ENCODE results near the gene CDH8. TPM values are rescaled to one million over a fixed set of nuclear protein-coding genes. Genes with fewer than 3 reads are reported as not detected.
A peak's percentile ranks its signal among the peaks of the same experiment; 100 is the strongest.

Gene CDH8
- total RNA-seq, 1 experiment from 2014 or later = 5.7 TPM

GRCh38 chr16:61987474-61988012 lies 48.7 kb downstream of the CDH8 start:
- DNase-seq (no peak), ATAC-seq (no peak)
- Histone ChIP-seq H3K9me2 (replicated peaks; ENCODE audit: low read length) (no peaks in the 10 kb centered on the region), H3K9me3 (ENCODE audit: low read length) (no peaks in the 10 kb centered on the region), H2AFZ (ENCODE audit: low read length) (no peak overlapping the region), H3F3A (ENCODE audit: low read length, unreplicated experiment) (no peaks in the 10 kb centered on the region), H3K36me3 (ENCODE audit: low read depth, low read length) (no peaks in the 10 kb centered on the region), H3K4me1 (ENCODE audit: insufficient read depth, low read length) (no peaks in the 10 kb centered on the region), H3K4me3 (ENCODE audit: low read length) (no peak overlapping the region), H3K9ac (ENCODE audit: low read length) (no peak overlapping the region), H3K79me2 (ENCODE audit: low read length) (no peaks in the 10 kb centered on the region), H3K27me3 (ENCODE audit: low read length) (peaks cover 29% of the 10 kb centered on the region; the same call in 1 of the 2 replicates), H3K4me2 (ENCODE audit: low read length) (no peak overlapping the region), H4K20me1 (ENCODE audit: low read length) (no peaks in the 10 kb centered on the region), H3K27ac (ENCODE audit: low read length) (no peak overlapping the region)
- POLR2A ChIA-PET (ENCODE audit: unreplicated experiment) = no interaction called here
- intact Hi-C loops (cut with micrococcal nuclease) = no loop called here
- CTCF ChIA-PET = no interaction called here
- no TSS peak for BruUV-seq (replicated peaks)
- TF ChIP-seq CTCF (conservative IDR thresholded peaks at IDR 0.05; ENCODE audit: low read depth, low read length) (no peak), EZH2phosphoT487 (IDR thresholded peaks at IDR 0.05; ENCODE audit: borderline replicate concordance, low read length) (no peak), EZH2 (IDR thresholded peaks at IDR 0.05; ENCODE audit: low read length, unreplicated experiment) (no peak)

GRCh38 chr16:61969077-61969382 lies 67.2 kb downstream of the CDH8 start:
- intact Hi-C loops (cut with micrococcal nuclease) = no loop called here
- Histone ChIP-seq H4K20me1 (ENCODE audit: low read length) (no peaks in the 10 kb centered on the region), H3K79me2 (ENCODE audit: low read length) (no peaks in the 10 kb centered on the region), H2AFZ (ENCODE audit: low read length) (no peak overlapping the region), H3K4me1 (ENCODE audit: insufficient read depth, low read length) (no peaks in the 10 kb centered on the region), H3K9me3 (ENCODE audit: low read length) (no peaks in the 10 kb centered on the region), H3K4me2 (ENCODE audit: low read length) (no peak overlapping the region), H3K4me3 (ENCODE audit: low read length) (no peak overlapping the region), H3K9ac (ENCODE audit: low read length) (no peak overlapping the region), H3K9me2 (replicated peaks; ENCODE audit: low read length) (no peaks in the 10 kb centered on the region), H3K27me3 (ENCODE audit: low read length) (no peaks in the 10 kb centered on the region), H3F3A (ENCODE audit: low read length, unreplicated experiment) (no peaks in the 10 kb centered on the region), H3K36me3 (ENCODE audit: low read depth, low read length) (no peaks in the 10 kb centered on the region), H3K27ac (ENCODE audit: low read length) (no peak overlapping the region)
- POLR2A ChIA-PET (ENCODE audit: unreplicated experiment) = no interaction called here
- CTCF ChIA-PET = no interaction called here
- no peak for TF ChIP-seq EZH2phosphoT487 (IDR thresholded peaks at IDR 0.05; ENCODE audit: borderline replicate concordance, low read length)
- BruUV-seq (replicated peaks) = no TSS peak
- ATAC-seq = peak; percentile 50
- peak; percentile 10 for DNase-seq

GRCh38 chr16:61968242-61969076 lies 67.8 kb downstream of the CDH8 start:
- Histone ChIP-seq H3K4me3 (ENCODE audit: low read length) (no peak overlapping the region), H2AFZ (ENCODE audit: low read length) (no peak overlapping the region), H3K4me1 (ENCODE audit: insufficient read depth, low read length) (no peaks in the 10 kb centered on the region), H3K9me3 (ENCODE audit: low read length) (no peaks in the 10 kb centered on the region), H3K9me2 (replicated peaks; ENCODE audit: low read length) (no peaks in the 10 kb centered on the region), H3K27ac (ENCODE audit: low read length) (no peak overlapping the region), H3K4me2 (ENCODE audit: low read length) (no peak overlapping the region), H3K79me2 (ENCODE audit: low read length) (no peaks in the 10 kb centered on the region), H3K9ac (ENCODE audit: low read length) (no peak overlapping the region), H3K36me3 (ENCODE audit: low read depth, low read length) (no peaks in the 10 kb centered on the region), H4K20me1 (ENCODE audit: low read length) (no peaks in the 10 kb centered on the region), H3K27me3 (ENCODE audit: low read length) (no peaks in the 10 kb centered on the region), H3F3A (ENCODE audit: low read length, unreplicated experiment) (no peaks in the 10 kb centered on the region)
- POLR2A ChIA-PET (ENCODE audit: unreplicated experiment) = no interaction called here
- CTCF ChIA-PET = no interaction called here
- DNase-seq (no peak), ATAC-seq (no peak)
- BruUV-seq (replicated peaks) = no TSS peak
- TF ChIP-seq CTCF (conservative IDR thresholded peaks at IDR 0.05; ENCODE audit: low read depth, low read length) (no peak), EZH2 (IDR thresholded peaks at IDR 0.05; ENCODE audit: low read length, unreplicated experiment) (no peak), EZH2phosphoT487 (IDR thresholded peaks at IDR 0.05; ENCODE audit: borderline replicate concordance, low read length) (no peak)
- intact Hi-C loops (cut with micrococcal nuclease) = no loop called here

Data from PC-3 (cell line).